Measurements from ENCODE around the gene AQP12B. TPM values are rescaled to one million over a fixed set of nuclear protein-coding genes. Genes with fewer than 3 reads are reported as not detected.
"Not testable (repeated sequence)": the region's sequence is repeated elsewhere in the genome, so short reads cannot be mapped to it uniquely, and the experiment has no call there.

AQP12B gene
- total RNA-seq (not detected), polyA plus RNA-seq (not detected)
- long read RNA-seq, donor 1, result 0 reads
- long read RNA-seq, donor 2, result 0 reads
- long read RNA-seq, donor 3, result 0 reads

DNA sequence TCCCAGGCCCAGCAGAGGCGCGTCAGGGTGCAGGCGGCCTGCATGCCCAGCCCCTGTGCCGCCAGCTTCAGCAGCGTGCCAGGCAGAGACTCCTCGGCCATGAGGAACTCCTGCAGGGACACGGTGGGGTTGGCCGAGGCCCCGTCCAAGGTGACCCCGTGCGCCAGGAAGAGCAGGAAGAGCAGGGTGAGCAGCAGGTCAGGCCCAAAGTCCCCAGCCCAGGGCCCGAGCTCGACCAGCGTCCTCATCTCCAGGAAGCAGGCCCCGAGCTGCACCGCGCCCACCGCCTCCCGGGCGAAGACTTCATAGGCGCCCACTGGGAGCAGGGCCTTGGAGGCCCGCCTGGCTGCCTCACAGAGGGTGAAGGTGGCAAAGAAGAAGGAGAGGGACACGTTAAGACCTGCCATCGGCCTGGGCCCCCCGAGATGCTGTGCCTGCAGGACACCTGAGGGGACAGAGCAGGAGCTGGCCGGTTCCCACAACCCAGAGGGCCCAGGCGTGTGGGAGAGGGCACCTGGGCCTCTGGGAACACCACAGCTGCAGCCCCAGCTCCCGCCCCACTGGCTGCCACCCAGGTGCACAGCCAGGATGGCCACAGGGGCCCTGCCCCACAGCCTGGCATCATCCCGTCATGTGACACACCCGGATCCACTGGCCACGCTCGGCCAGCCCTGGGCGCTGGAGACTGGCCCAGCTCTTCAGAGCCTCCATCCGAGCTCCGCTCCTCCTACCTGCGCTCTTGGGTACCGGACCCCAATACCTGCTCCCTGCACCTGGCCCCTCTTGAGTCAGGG lies at the start of gene AQP12B:
AQP12B (minus strand) TSS at position 455 of the 794 bp plus-strand sequence; CDS start at position 407, 48 bp downstream.
- H3K9me3 ChIP-seq; H3K4me1 ChIP-seq; intact Hi-C loops (cut with DNase I); H3K27me3 ChIP-seq; DNase-seq; H3K4me3 ChIP-seq; H3K36me3 ChIP-seq; H3K27ac ChIP-seq: not testable (repeated sequence)
- ATAC-seq, result peak in 1 of 4 donors; percentile 33
- 81 to 87% (median 82%) methylated on average over 19 to 36 of the region's 37 CpGs for WGBS, 4 donors

DNA sequence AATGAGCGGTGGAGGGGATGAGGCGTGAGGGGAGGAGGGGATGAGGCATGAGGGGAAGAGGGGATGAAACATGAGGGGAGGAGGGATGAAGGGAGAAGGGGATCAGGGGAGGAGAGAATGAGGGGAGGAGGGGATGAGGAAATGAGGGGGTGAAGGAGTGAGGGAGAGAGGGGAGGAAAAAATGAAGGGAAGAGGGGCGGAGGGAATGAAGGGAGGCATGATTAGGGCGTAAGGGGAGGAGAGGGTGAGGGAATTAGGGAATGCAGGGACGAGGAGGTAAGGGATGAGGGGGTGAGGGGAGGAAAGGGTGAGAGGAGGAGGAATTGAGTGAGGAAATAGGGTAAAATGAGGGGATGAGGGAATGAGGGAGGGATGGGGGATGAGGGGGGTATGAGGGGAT lies 49.5 kb upstream of the AQP12B start:
- WGBS, 4 donors, result 86 to 88% (median 87%) methylated on average over 5 of the region's 5 CpGs
- peaks cover 0 to 27% (median 0%) of the 10 kb centered on the region in 9 donors for H3K27me3 ChIP-seq
- intact Hi-C loops (cut with DNase I), result no loop called here
- no peaks in the 10 kb centered on the region for H3K36me3 ChIP-seq
- no peaks in the 10 kb centered on the region for H3K9me3 ChIP-seq
- H3K27ac ChIP-seq, result no peak overlapping the region
- DNase-seq, result no peak
- H3K4me1 ChIP-seq, result no peaks in the 10 kb centered on the region
- H3K4me3 ChIP-seq, result no peak overlapping the region
- ATAC-seq, result no peak
- TF ChIP-seq CTCF (IDR thresholded peaks at IDR 0.05), result no peak
- TF ChIP-seq POLR2A (IDR thresholded peaks at IDR 0.05), result no peak

DNA sequence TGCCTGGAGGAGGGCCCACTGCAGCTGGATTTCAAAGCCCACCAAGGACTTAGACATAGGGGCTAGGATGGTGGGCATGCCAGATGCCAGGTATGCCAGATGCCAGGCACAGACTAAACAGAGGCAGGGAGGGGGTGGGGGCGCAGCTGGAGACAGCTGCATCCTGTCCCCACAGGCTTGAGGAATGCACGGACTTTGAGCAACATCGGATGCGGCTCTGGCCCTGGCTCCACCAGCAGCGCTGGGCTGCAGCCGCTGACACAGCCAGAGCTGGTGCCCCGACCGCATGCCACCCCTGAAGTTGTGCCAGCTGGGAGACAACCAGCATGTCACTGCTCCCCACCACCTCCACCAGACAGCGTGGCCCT lies 48.5 kb upstream of the AQP12B start:
- no peak overlapping the region for H3K4me3 ChIP-seq
- DNase-seq (no peak), ATAC-seq (peak in 1 of 4 donors; percentile 20)
- H3K36me3 ChIP-seq, result no peaks in the 10 kb centered on the region
- TF ChIP-seq POLR2A (IDR thresholded peaks at IDR 0.05) (no peak), CTCF (IDR thresholded peaks at IDR 0.05) (no peak)
- H3K9me3 ChIP-seq, result no peaks in the 10 kb centered on the region
- peaks cover 0 to 22% (median 0%) of the 10 kb centered on the region in 9 donors for H3K27me3 ChIP-seq
- no peak overlapping the region for H3K27ac ChIP-seq
- no peaks in the 10 kb centered on the region for H3K4me1 ChIP-seq
- WGBS, 4 donors, result 32 to 43% (median 39%) methylated on average over 9 of the region's 9 CpGs
- intact Hi-C loops (cut with DNase I), result no loop called here

- no peak overlapping the region for H3K4me3 ChIP-seq
- H3K36me3 ChIP-seq, result no peaks in the 10 kb centered on the region
- TF ChIP-seq CTCF (IDR thresholded peaks at IDR 0.05) (no peak), POLR2A (IDR thresholded peaks at IDR 0.05) (no peak)
- H3K27ac ChIP-seq, result no peak overlapping the region
- intact Hi-C loops (cut with DNase I), result no loop called here
- no peaks in the 10 kb centered on the region for H3K9me3 ChIP-seq
- no peaks in the 10 kb centered on the region for H3K4me1 ChIP-seq
- DNase-seq (no peak), ATAC-seq (peak in 1 of 4 donors; percentile 18)
- 72 to 83% (median 75%) methylated on average over 9 to 10 of the region's 10 CpGs for WGBS, 4 donors
- H3K27me3 ChIP-seq, result peaks cover 0 to 22% (median 0%) of the 10 kb centered on the region in 9 donors
Observed at GRCh38 chr2:240730501-240731177, 48.0 kb upstream of the AQP12B start.

Measured in heart left ventricle (tissue), 16 donors.